Activated CD4-positive, alpha-beta memory T cell treated with anti-CD3 and anti-CD28 coated beads, Interleukin-2, amount 10 ng/mL, durations not matched to agents 7 days and 5 days (primary cell): ENCODE results near the gene EFNA1. TPM values are rescaled to one million over a fixed set of nuclear protein-coding genes. Genes with fewer than 3 reads are reported as not detected.
A peak's percentile ranks its signal among the peaks of the same experiment; 100 is the strongest.
"Not testable (repeated sequence)": the region's sequence is repeated elsewhere in the genome, so short reads cannot be mapped to it uniquely, and the experiment has no call there.

Source experiments
- CTCF ChIA-PET: fragments of 350-600 bp; sonication (Branson Sonifier 250); formaldehyde crosslinking; loops from one replicate; lab custom pipeline; 2021; ENCODE audit warnings: antibody characterized with exemption, inconsistent platforms; lab: Charles Lee
- POLR2A ChIA-PET: fragments of 350-600 bp; sonication (Branson Sonifier 250); formaldehyde crosslinking; loops from one replicate; lab custom pipeline; 2021; ENCODE audit warnings: antibody characterized with exemption; lab: Charles Lee
- DNase-seq: peaks from one replicate; pipeline ENCODE4 v3.0.0-alpha.2; 2020
- H3K27ac Mint-ChIP-seq: one replicate; pipeline ENCODE4 v1.8.0; 2021; ENCODE audit warnings: mild to moderate bottlenecking, mixed read lengths
- H3K27me3 Mint-ChIP-seq: one replicate; pipeline ENCODE4 v1.8.0; 2021; ENCODE audit warnings: mixed read lengths
- H3K36me3 Mint-ChIP-seq: one replicate; pipeline ENCODE4 v1.8.0; 2021; ENCODE audit warnings: low read depth, mixed read lengths
- H3K4me1 Mint-ChIP-seq: one replicate; pipeline ENCODE4 v1.8.0; 2021; ENCODE audit warnings: mixed read lengths
- H3K4me3 Mint-ChIP-seq: one replicate; pipeline ENCODE4 v1.8.0; 2021; ENCODE audit warnings: mild to moderate bottlenecking, mixed read lengths
- H3K9me3 Mint-ChIP-seq: one replicate; pipeline ENCODE4 v1.8.0; 2021; ENCODE audit warnings: mixed read lengths
- total RNA-seq, 2 experiments: library from RNA; stranded (reverse); gene quantifications; one replicate each; pipeline ENCODE4 v1.2.3, GENCODE V29; 2021

Gene EFNA1
- total RNA-seq, 2 experiments from 2014 or later, result not detected

- ChIA-PET POLR2A (no interaction called here), CTCF (interaction anchor here (0.6 to 1.2 kb wide), 3 partner anchors 11 to 55 kb away, joined by 3 to 4 read pairs (median 3); partner anchors contain the start of gene KRTCAP2)
- no peak overlapping the region for H3K4me3 Mint-ChIP-seq
- no peak overlapping the region for H3K27ac Mint-ChIP-seq
- peaks cover 36% of the 10 kb centered on the region for H3K27me3 Mint-ChIP-seq
- no peaks in the 10 kb centered on the region for H3K36me3 Mint-ChIP-seq
- no peaks in the 10 kb centered on the region for H3K9me3 Mint-ChIP-seq
- H3K4me1 Mint-ChIP-seq, result peaks cover 2% of the 10 kb centered on the region
- DNase-seq, result no peak
Observed at GRCh38 chr1:155117610-155118009, 10.1 kb upstream of the EFNA1 start.

DNA sequence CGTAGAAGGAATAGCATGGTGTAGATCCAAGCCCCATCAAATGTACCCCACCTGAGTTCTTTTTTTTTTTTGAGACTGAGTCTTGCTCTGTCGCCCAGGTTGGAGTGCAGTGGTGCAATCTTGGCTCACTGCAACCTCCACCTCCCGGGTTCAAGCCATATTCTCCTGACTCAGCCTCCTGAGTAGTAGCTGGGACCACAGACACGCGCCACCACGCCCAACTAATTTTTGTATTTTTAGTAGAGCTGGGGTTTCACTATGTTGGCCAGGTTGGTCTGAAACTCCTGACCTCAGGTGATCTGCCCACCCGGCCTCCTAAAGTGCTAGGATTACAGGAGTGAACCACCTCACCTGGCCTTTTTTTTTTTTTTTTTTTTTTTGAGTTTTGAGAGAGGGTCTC is 9.6 kb upstream of the EFNA1 start:
- POLR2A ChIA-PET, result not testable (repeated sequence)
- CTCF ChIA-PET, result interaction anchor here (0.6 to 1.2 kb wide), 3 partner anchors 12 to 55 kb away, joined by 3 to 4 read pairs (median 3); partner anchors contain the start of gene KRTCAP2

DNA sequence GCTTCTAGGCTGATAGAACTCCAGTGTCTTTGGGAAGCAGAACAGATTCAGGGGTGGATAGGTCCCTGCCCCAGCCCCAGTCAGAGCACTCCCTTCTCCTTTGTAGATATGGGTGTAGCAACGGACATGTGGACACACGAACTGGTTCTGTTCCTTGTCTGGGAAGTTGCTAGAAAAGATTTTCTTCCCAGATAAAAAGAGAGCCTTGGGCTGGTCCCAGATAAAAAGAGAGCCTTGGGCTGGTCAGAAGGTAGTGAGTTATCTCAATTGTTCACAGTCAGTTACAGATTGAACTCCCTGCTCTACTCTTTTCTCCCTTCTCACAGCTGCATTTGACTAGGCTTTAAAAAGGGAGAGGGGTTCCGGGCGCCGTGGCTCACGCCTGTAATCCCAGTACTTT is 7.4 kb upstream of the EFNA1 start:
- H3K36me3 Mint-ChIP-seq, result no peaks in the 10 kb centered on the region

More for the DNA sequence above, 9.6 kb upstream of the EFNA1 start:
- not testable (repeated sequence) for DNase-seq, H3K36me3 Mint-ChIP-seq, H3K4me1 Mint-ChIP-seq, H3K27ac Mint-ChIP-seq, H3K9me3 Mint-ChIP-seq, H3K4me3 Mint-ChIP-seq
- H3K27me3 Mint-ChIP-seq, result peaks cover 39% of the 10 kb centered on the region

DNA sequence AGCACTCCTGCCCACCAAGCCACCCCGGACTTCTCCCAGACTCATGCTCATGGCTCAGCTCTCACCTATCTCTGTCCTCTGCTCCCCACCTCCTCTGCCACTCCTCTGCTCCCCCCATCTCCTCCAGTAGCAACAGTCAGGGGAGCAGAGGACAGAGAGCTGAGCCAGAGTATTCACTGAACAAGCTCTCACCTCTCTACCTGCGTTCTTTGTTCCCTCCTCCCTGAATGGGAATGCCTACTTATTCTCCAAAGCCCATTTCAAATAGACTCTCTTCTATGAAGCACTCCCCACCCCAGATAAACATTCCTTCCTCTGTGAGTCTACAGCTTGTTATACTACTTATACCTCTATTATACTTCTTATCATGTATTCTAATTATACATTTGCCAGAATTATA is 6.4 kb upstream of the EFNA1 start:
- ChIA-PET CTCF (interaction anchor here (1.2 to 1.4 kb wide), 2 partner anchors 30 to 51 kb away, joined by 4 to 5 read pairs; partner anchors contain the start of gene KRTCAP2), POLR2A (no interaction called here)
- peaks cover 51% of the 10 kb centered on the region for H3K27me3 Mint-ChIP-seq
- no peak overlapping the region for H3K4me3 Mint-ChIP-seq
- no peak for DNase-seq
- no peaks in the 10 kb centered on the region for H3K36me3 Mint-ChIP-seq
- H3K27ac Mint-ChIP-seq, result no peak overlapping the region
- H3K4me1 Mint-ChIP-seq, result peaks cover 5% of the 10 kb centered on the region
- H3K9me3 Mint-ChIP-seq, result no peaks in the 10 kb centered on the region

More for the DNA sequence above, 7.4 kb upstream of the EFNA1 start:
- CTCF ChIA-PET, result interaction anchor here (1.4 kb wide), 1 partner anchor 52 kb away, joined by 5 read pairs; the partner anchor contains the start of gene KRTCAP2
- POLR2A ChIA-PET, result no interaction called here
- Mint-ChIP-seq H3K4me1 (peaks cover 2% of the 10 kb centered on the region), H3K4me3 (no peak overlapping the region), H3K27ac (no peak overlapping the region), H3K27me3 (peaks cover 51% of the 10 kb centered on the region), H3K9me3 (no peaks in the 10 kb centered on the region)
- no peak for DNase-seq

- no peak overlapping the region for H3K4me3 Mint-ChIP-seq
- no peaks in the 10 kb centered on the region for H3K9me3 Mint-ChIP-seq
- no peaks in the 10 kb centered on the region for H3K36me3 Mint-ChIP-seq
- ChIA-PET POLR2A (no interaction called here), CTCF (interaction anchor here (0.8 to 1.2 kb wide), 4 partner anchors 31 to 53 kb away, joined by 3 to 4 read pairs (median 4); partner anchors contain the start of gene KRTCAP2)
- no peak overlapping the region for H3K27ac Mint-ChIP-seq
- peaks cover 56% of the 10 kb centered on the region for H3K27me3 Mint-ChIP-seq
- DNase-seq, result no peak
- peaks cover 14% of the 10 kb centered on the region for H3K4me1 Mint-ChIP-seq
Observed at GRCh38 chr1:155122308-155122707, 5.4 kb upstream of the EFNA1 start.

GRCh38 chr1:155123801-155124200 is 3.9 kb upstream of the EFNA1 start:
- no peak overlapping the region for H3K27ac Mint-ChIP-seq
- no peak overlapping the region for H3K4me3 Mint-ChIP-seq
- ChIA-PET CTCF (no interaction called here), POLR2A (no interaction called here)
- no peaks in the 10 kb centered on the region for H3K36me3 Mint-ChIP-seq
- H3K27me3 Mint-ChIP-seq, result peaks cover 65% of the 10 kb centered on the region
- H3K9me3 Mint-ChIP-seq, result no peaks in the 10 kb centered on the region
- H3K4me1 Mint-ChIP-seq, result peaks cover 24% of the 10 kb centered on the region
- DNase-seq, result no peak

GRCh38 chr1:155124503-155125463 is 2.9 kb upstream of the EFNA1 start:
- CTCF ChIA-PET, result interaction anchor here (1.0 to 1.4 kb wide), 3 partner anchors 29 to 43 kb away, joined by 3 to 6 read pairs (median 3); no protein-coding TSS in a partner anchor
- Mint-ChIP-seq H3K9me3 (no peaks in the 10 kb centered on the region), H3K4me1 (peaks cover 29% of the 10 kb centered on the region), H3K4me3 (no peak overlapping the region), H3K27ac (no peak overlapping the region), H3K27me3 (peaks cover 71% of the 10 kb centered on the region), H3K36me3 (no peaks in the 10 kb centered on the region)
- DNase-seq, result no peak
- POLR2A ChIA-PET, result no interaction called here

DNA sequence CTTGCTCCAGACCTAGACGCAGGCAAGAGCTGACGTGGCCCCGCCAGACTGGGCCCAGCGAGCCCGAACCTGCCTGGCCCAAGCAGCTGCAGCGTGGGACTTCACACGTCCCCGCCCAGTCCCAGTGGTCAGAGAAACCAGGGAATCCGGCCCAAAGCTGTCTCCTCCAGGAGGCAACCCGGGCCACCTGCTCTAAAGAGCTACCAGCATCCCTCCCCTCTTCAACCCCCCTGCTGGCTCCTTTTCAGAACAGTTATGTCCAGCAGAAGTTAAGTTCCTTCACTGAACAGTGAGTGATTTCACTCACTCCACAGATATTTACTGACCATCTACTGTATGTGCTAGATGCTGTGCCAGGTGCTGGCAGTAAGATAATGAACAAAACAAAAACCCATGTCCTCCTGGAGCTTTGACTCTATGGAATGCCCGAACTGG is 2.1 kb upstream of the EFNA1 start:
- peaks cover 69% of the 10 kb centered on the region for H3K27me3 Mint-ChIP-seq
- POLR2A ChIA-PET, result interaction anchor here (1.1 kb wide), 1 partner anchor 10 kb away, joined by 3 read pairs; the partner anchor contains the start of gene SLC50A1

GRCh38 chr1:155125946-155126555 is 1.6 kb upstream of the EFNA1 start:
- ChIA-PET POLR2A (interaction anchor here (1.1 kb wide), 1 partner anchor 9 kb away, joined by 3 read pairs; the partner anchor contains the start of gene SLC50A1), CTCF (interaction anchor here (0.9 to 1.4 kb wide), 3 partner anchors 31 to 42 kb away, joined by 3 to 6 read pairs (median 4); no protein-coding TSS in a partner anchor)
- H3K27me3 Mint-ChIP-seq, result peaks cover 71% of the 10 kb centered on the region
- no peak overlapping the region for H3K4me3 Mint-ChIP-seq
- DNase-seq, result no peak
- H3K36me3 Mint-ChIP-seq, result no peaks in the 10 kb centered on the region
- peaks cover 29% of the 10 kb centered on the region for H3K4me1 Mint-ChIP-seq
- no peaks in the 10 kb centered on the region for H3K9me3 Mint-ChIP-seq
- H3K27ac Mint-ChIP-seq, result no peak overlapping the region

More for the DNA sequence above, 2.1 kb upstream of the EFNA1 start:
- CTCF ChIA-PET, result interaction anchor here (0.9 to 1.4 kb wide), 4 partner anchors 30 to 43 kb away, joined by 3 to 6 read pairs (median 4); no protein-coding TSS in a partner anchor
- H3K36me3 Mint-ChIP-seq, result no peaks in the 10 kb centered on the region
- no peak overlapping the region for H3K4me3 Mint-ChIP-seq
- H3K4me1 Mint-ChIP-seq, result peaks cover 29% of the 10 kb centered on the region
- H3K9me3 Mint-ChIP-seq, result no peaks in the 10 kb centered on the region
- no peak overlapping the region for H3K27ac Mint-ChIP-seq
- no peak for DNase-seq

DNA sequence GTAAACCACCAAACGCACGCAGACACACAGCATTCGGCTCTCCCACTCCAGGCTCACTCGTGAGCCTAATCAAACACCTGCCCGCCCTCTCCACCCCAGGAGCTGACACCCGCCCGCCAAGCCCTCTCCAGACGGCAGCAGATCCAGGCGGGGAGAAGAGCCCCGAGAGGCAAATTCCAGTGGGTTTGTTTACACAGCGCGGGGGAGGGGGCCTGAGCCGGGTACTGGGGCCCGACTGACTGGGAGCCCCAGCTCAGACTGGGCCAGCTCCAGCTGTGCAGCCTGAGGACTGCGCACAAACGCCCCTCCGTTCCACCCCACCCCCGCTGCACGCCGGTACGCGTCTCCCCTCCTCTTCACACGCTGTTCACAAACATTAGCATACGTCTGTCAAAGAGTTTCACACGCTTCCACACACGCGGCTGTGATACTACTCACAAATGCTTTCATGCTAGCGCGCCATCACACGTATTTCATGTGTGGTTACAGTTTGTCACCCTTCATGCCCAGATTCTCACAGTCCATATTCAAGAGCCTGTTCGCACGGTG is 1.0 kb upstream of the EFNA1 start:
- CTCF ChIA-PET, result interaction anchor here (1.4 kb wide), 1 partner anchor 46 kb away, joined by 3 read pairs; the partner anchor contains the start of gene KRTCAP2
- DNase-seq, result no peak
- H3K27ac Mint-ChIP-seq, result no peak overlapping the region

DNA sequence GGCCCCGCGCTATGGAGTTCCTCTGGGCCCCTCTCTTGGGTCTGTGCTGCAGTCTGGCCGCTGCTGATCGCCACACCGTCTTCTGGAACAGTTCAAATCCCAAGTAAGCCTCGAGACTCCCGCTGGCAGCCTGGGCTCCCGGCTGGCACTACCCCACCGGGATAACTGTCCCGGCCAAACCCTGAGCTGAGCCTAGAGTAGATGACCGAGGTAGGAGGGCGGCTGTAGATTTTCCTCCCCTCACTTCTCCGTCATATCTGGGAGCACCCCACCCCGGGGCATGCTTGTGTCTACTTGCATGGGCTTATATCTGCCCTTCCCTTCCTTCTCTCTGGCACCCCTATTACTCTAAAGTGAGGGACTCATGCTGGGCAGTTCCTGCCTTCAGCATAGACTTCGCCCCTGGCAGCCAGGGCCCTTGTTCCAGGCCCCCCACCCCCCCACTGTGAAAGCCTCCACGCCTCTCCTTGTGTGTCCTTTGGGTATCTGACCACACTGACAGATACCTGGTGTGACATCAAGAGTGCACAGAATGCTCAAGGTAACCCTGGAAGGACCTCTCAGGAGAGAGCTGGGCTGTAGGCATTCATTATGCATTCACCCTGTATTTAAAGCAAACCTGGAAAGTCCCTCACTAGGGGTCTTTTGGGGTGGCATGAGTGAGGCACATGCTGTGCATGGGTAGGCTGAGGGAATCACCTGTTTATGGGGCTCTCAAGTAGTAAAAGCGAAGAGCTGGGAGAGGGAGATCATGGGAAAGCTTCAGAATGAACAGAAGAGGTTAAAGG is 485 bp downstream of the EFNA1 start:
- ChIA-PET POLR2A (interaction anchor here (1.3 to 1.6 kb wide), 3 partner anchors 12 to 44 kb away, joined by 4 to 5 read pairs (median 4); partner anchors contain the start of gene KRTCAP2), CTCF (interaction anchor here (0.6 to 1.4 kb wide), 3 partner anchors 23 to 114 kb away, joined by 3 read pairs; partner anchors contain the start of gene KRTCAP2)
- Mint-ChIP-seq H3K4me1 (peaks cover 31% of the 10 kb centered on the region), H3K4me3 (peak overlapping the region; percentile 50), H3K27me3 (peaks cover 60% of the 10 kb centered on the region), H3K27ac (no peak overlapping the region), H3K36me3 (peaks cover 2% of the 10 kb centered on the region), H3K9me3 (no peaks in the 10 kb centered on the region)
- DNase-seq, result no peak

More for the DNA sequence above, 1.0 kb upstream of the EFNA1 start:
- POLR2A ChIA-PET, result interaction anchor here (1.1 kb wide), 1 partner anchor 9 kb away, joined by 3 read pairs; the partner anchor contains the start of gene SLC50A1
- Mint-ChIP-seq H3K4me3 (peak overlapping the region; percentile 66), H3K36me3 (no peaks in the 10 kb centered on the region), H3K4me1 (peaks cover 29% of the 10 kb centered on the region), H3K27me3 (peaks cover 67% of the 10 kb centered on the region), H3K9me3 (no peaks in the 10 kb centered on the region)
